Ovary (tissue), 10 donors: Measurements from ENCODE around the gene KXD1. TPM values are rescaled to one million over a fixed set of nuclear protein-coding genes. Genes with fewer than 3 reads are reported as not detected.
A peak's percentile ranks its signal among the peaks of the same experiment; 100 is the strongest.

ENCODE experiments used
- DNase-seq, 5 donors: peaks; one replicate each; pipeline ENCODE4 v3.0.0-alpha.2; 2019 to 2020
- H3K27ac ChIP-seq, 2 donors: fragments of 200-600 bp; one replicate each; pipeline versions ENCODE4 v1.5.1 to v1.8.0; 2019 to 2022
- H3K27me3 ChIP-seq: fragments of 200-600 bp; one replicate; pipeline ENCODE4 v1.8.0; 2022
- H3K36me3 ChIP-seq: fragments of 200-600 bp; sonication (generic); one replicate; pipeline ENCODE4 v1.5.1; 2019
- H3K4me1 ChIP-seq: one replicate; pipeline ENCODE4 v1.8.1; 2013; ENCODE audit warnings: mild to moderate bottlenecking, moderate library complexity; ENCODE audit not compliant: insufficient read depth
- H3K4me3 ChIP-seq: fragments of 200-600 bp; sonication (generic); one replicate; pipeline ENCODE4 v1.5.1; 2017
- H3K9me3 ChIP-seq, 2 donors: fragments of 200-600 bp in 1 of 2; sonication (generic) in 1 of 2; one replicate each; pipeline versions ENCODE4 v1.5.1 to v1.8.1; 2013 to 2019; ENCODE audit warnings: mild to moderate bottlenecking in 1 of 2, moderate library complexity in 1 of 2
- EP300 ChIP-seq: sonication (generic); formaldehyde crosslinking; IDR thresholded peaks from one replicate; pipeline ENCODE4 v1.6.1; 2017; ENCODE audit warnings: antibody characterized with exemption
- POLR2A ChIP-seq: fragments of 450-650 bp; IDR thresholded peaks from one replicate; pipeline ENCODE4 v1.6.1; 2017; ENCODE audit warnings: antibody characterized with exemption, mild to moderate bottlenecking, moderate library complexity
- WGBS, 3 donors: extraction: QIAGEN DNeasy Blood & Tissue Kit in 1 of 3; methylation state at CpG; one replicate each; pipeline versions ENCODE4 v1.1.5 to v1.1.7; 2013 to 2017; 5-methylcytosine and 5-hydroxymethylcytosine counted together
- intact Hi-C, 4 donors: fragments of 100-400 bp; cut with DNase I; formaldehyde crosslinking; loops; one replicate each; pipeline versions ENCODE4 v1.11.0 to v1.15.1; 2022 to 2023
- long read RNA-seq, 3 donors: library from polyadenylated mRNA in 2 of 3; unstranded in 2 of 3; transcript quantifications; one replicate each; pipeline ENCODE4 v2.0.0 and lab custom pipeline, GENCODE V29; 2021 to 2026
- polyA plus RNA-seq, 2 donors: library from polyadenylated mRNA; stranded (reverse); fragments of 200-250 nt in 1 of 2; fragments of 350-450 nt in 1 of 2; fragmentation: Illumina TruSeq in 1 of 2; extraction: RNeasy Lipid Tissue Mini Kit (QIAGEN cat#74804) in 1 of 2; gene quantifications; one replicate each; pipeline ENCODE4 v1.2.3, GENCODE V29; 2013 to 2014
- total RNA-seq, 7 donors: library from RNA; depleted of rRNA in 2 of 7; stranded (reverse); fragments of >200 nt in 2 of 7; fragmentation: NEBNext Ultra II Directional in 3 of 7; extraction: Animal tissue kit (Norgen Biotek cat#: 25700) in 3 of 7; gene quantifications; one replicate each; pipeline versions ENCODE4 v1.1.0 to v1.2.4, GENCODE V29; 2016 to 2023
- TF ChIP-seq, protein P1 (sequence below), 3 donors: fragments of 450-650 bp in 2 of 3; fragments of 200-600 bp in 1 of 3; IDR thresholded peaks; one replicate each; pipeline versions ENCODE4 v1.5.1 to v1.8.0; 2016 to 2022; ENCODE audit warnings: antibody characterized with exemption in 3 of 3, mild to moderate bottlenecking in 1 of 3
- donor health status: DM: no; HTN: no; CAD: no; lungs with moderate emphysema.
- donor health status: DM: no; HTN: no; CAD: no.
- donor health status: Bipolar disorder and iron deficiency.
- donor health status: DM: yes; HTN: yes; CAD: no.
- donor health status: DM: no; HTN: no; CAD: no.
- donor health status: DM: yes; HTN: yes; CAD: no.

The KXD1 gene, protein sequence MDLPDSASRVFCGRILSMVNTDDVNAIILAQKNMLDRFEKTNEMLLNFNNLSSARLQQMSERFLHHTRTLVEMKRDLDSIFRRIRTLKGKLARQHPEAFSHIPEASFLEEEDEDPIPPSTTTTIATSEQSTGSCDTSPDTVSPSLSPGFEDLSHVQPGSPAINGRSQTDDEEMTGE
- 10 to 100 TPM; 63.5 to 76.7 (median 65.9) TPM for total RNA-seq
- 10 to 100 TPM; 52.0 to 78.3 TPM for polyA plus RNA-seq
- long read RNA-seq, donor 1, transcript KXD1-201 (5 exons, 1,426 nt) = major isoform, 171 of 206 reads
- long read RNA-seq, donor 1, transcript KXD1-204 (6 exons, 1,095 nt) = minor isoform, 8 of 206 reads
- long read RNA-seq, donor 1, partial matches to known transcripts = 2 of 206 reads
- long read RNA-seq, donor 1, other reads (novel, unspliced or antisense) = 12 of 206 reads
- long read RNA-seq, donor 2, transcript KXD1-201 (5 exons, 1,426 nt) = major isoform, 22 of 51 reads
- long read RNA-seq, donor 2, partial matches to known transcripts = 21 of 51 reads
- long read RNA-seq, donor 2, other reads (novel, unspliced or antisense) = 0 of 51 reads
- long read RNA-seq, donor 3, transcript KXD1-201 (5 exons, 1,426 nt) = major isoform, 57 of 87 reads
- long read RNA-seq, donor 3, partial matches to known transcripts = 3 of 87 reads
- long read RNA-seq, donor 3, other reads (novel, unspliced or antisense) = 16 of 87 reads

DNA sequence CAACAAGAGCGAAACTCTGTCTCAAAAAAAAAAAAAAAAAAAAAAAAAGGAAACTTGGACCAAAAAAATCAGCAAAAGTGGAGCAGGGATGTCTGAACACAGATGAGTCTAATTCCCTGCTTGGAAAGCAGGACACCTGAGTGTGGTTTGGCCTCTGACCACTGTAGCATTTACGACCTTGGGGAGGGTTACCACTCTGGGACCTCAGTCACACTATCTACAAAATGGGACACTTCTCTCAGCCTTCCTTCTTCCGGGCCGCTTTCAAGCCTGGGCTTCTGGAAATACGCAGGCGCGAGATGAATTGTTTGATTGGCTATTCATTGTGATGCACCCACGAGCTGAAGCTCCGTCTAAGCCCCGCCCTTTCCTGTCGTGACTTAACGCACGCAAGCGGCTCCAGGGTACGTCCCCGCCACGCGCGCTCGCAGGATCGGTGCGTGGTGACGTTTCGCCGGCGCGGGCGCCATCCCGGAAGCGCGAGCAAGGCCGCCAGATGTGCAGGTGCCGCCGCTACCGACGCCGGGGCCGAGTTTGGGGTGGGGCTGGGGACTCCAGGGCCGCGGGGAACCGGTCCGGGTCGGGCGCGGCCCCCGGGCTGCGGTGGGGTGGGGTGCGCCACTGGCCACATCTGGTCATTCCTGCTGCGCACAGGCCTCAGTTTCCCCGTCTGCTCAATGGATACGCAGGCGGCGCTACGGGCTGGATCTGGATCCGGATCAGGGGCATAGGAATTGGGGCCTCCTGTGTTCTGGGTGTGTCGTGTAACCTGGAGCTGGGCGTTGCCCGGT lies at the start of gene KXD1:
Gene KXD1 (plus strand): TSS at position 460 of the 791 bp plus-strand sequence. CDS start 4,187 bp downstream, outside the sequence.
- intact Hi-C loops = no loop called here
- peak; percentile 69 for TF ChIP-seq EP300
- peak; percentile 87 for TF ChIP-seq POLR2A
- TF ChIP-seq, protein P1, sequence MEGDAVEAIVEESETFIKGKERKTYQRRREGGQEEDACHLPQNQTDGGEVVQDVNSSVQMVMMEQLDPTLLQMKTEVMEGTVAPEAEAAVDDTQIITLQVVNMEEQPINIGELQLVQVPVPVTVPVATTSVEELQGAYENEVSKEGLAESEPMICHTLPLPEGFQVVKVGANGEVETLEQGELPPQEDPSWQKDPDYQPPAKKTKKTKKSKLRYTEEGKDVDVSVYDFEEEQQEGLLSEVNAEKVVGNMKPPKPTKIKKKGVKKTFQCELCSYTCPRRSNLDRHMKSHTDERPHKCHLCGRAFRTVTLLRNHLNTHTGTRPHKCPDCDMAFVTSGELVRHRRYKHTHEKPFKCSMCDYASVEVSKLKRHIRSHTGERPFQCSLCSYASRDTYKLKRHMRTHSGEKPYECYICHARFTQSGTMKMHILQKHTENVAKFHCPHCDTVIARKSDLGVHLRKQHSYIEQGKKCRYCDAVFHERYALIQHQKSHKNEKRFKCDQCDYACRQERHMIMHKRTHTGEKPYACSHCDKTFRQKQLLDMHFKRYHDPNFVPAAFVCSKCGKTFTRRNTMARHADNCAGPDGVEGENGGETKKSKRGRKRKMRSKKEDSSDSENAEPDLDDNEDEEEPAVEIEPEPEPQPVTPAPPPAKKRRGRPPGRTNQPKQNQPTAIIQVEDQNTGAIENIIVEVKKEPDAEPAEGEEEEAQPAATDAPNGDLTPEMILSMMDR (IDR thresholded peaks at IDR 0.05) = no peak
- Histone ChIP-seq H3K27ac (peak within 1 kb of the TSS; percentile 70 to 92), H3K9me3 (no peaks in the 10 kb centered on the region), H3K4me3 (peak within 1 kb of the TSS; percentile 98), H3K36me3 (no peaks in the 10 kb centered on the region), H3K4me1 (no peaks in the 10 kb centered on the region), H3K27me3 (no peaks in the 10 kb centered on the region)
- DNase-seq = peak; percentile 94 to 97 (median 96)
- WGBS, 3 donors = 1% methylated on average over 44 to 58 of the region's 58 CpGs

DNA sequence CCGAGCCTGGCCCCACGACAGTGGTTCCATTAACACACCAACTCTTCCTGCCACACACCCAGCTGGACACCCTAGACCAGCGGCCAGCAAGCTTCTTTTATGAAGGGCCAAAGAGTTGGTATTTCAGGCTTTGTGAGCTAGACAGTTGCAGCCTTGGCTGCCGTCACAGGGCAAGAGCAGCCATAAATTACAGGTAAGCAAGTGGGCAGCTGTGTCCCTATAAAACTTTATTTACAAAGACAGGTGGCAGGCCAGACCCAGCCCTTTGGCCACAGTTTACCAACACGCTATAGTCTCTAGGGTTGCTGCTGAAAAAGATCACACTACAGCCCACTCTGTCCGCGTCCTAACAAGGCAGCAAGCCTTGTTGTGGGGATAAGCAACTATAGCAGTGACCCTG lies 49.1 kb upstream of the KXD1 start:
- WGBS, 3 donors = 84 to 91% (median 85%) methylated on average over 7 of the region's 7 CpGs

DNA sequence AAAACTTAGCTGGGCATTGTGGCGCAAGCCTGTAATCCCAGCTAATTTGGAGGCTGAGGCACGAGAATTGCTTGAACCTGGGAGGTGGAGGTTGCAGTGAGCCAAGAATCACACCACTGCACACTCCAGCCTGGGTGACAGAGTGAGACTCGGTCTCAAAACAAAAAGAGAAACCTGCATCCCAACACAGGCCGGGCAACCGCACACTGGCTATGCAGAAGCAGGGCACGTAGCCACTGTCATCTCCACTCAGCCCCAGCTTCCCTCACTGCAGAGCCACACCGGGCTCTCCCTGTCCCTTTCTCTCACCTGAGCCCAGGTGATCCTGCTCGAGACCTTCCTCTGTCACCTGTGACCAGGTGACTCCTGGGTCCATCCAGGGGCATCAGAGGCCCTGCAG lies 47.5 kb upstream of the KXD1 start:
- Histone ChIP-seq H3K4me1 (peaks cover 47% of the 10 kb centered on the region), H3K27ac (no peak overlapping the region), H3K9me3 (no peaks in the 10 kb centered on the region), H3K4me3 (no peak overlapping the region), H3K27me3 (no peaks in the 10 kb centered on the region), H3K36me3 (no peaks in the 10 kb centered on the region)
- WGBS, 3 donors = 92 to 94% (median 93%) methylated on average over 8 of the region's 8 CpGs
- TF ChIP-seq POLR2A = no peak
- no peak for TF ChIP-seq EP300
- TF ChIP-seq, protein P1 (IDR thresholded peaks at IDR 0.05) = no peak
- no peak for DNase-seq
- intact Hi-C loops = loop anchor here in 1 of 4 donors (10.0 kb wide), 1 partner anchor 45 kb away; no protein-coding TSS in a partner anchor

More for the DNA sequence above, 49.1 kb upstream of the KXD1 start:
- no peaks in the 10 kb centered on the region for H3K9me3 ChIP-seq
- no peaks in the 10 kb centered on the region for H3K27me3 ChIP-seq
- H3K4me3 ChIP-seq = no peak overlapping the region
- DNase-seq = no peak
- intact Hi-C loops = no loop called here
- no peak overlapping the region for H3K27ac ChIP-seq
- H3K36me3 ChIP-seq = no peaks in the 10 kb centered on the region
- peaks cover 47% of the 10 kb centered on the region for H3K4me1 ChIP-seq
- TF ChIP-seq, protein P1 (IDR thresholded peaks at IDR 0.05) = no peak
- TF ChIP-seq EP300 (no peak), POLR2A (no peak)

DNA sequence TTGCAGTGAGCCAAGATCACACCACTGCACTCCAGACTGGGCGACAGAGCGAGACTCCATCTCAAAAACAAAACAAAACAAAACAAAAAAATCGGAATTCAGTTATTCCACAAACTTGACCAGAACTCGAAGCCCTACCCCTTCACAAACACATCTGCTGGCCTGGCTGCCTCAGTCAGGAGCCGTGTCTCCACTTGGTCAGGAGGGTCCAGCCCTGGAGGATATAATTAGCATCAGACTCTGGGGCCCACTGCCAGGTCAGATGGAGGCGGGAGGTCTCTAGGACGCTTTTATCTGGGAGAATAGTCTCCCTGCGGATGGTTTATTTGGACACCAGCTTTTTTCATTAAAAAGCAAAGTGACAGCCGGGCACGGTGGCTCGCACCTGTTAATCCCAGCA lies 43.8 kb upstream of the KXD1 start:
- DNase-seq = peak; percentile 66 to 78 (median 67)
- H3K4me1 ChIP-seq = peaks cover 29% of the 10 kb centered on the region
- WGBS, 3 donors = 20 to 33% (median 26%) methylated on average over 11 of the region's 11 CpGs
- H3K27me3 ChIP-seq = no peaks in the 10 kb centered on the region
- no peak overlapping the region for H3K4me3 ChIP-seq
- TF ChIP-seq POLR2A (no peak), EP300 (no peak)
- TF ChIP-seq, protein P1 (IDR thresholded peaks at IDR 0.05) = no peak
- intact Hi-C loops = loop anchor here in 1 of 4 donors (10.0 kb wide), 1 partner anchor 49 kb away; no protein-coding TSS in a partner anchor
- H3K27ac ChIP-seq = peak overlapping the region; percentile 20 to 40
- H3K9me3 ChIP-seq = no peaks in the 10 kb centered on the region
- no peaks in the 10 kb centered on the region for H3K36me3 ChIP-seq
